Frontal cortex (tissue), 4 donors: ENCODE results near the gene FDPS. TPM values are rescaled to one million over a fixed set of nuclear protein-coding genes. Genes with fewer than 3 reads are reported as not detected.
"Not testable (repeated sequence)": the region's sequence is repeated elsewhere in the genome, so short reads cannot be mapped to it uniquely, and the experiment has no call there.

Experiments
- DNase-seq, 2 donors: peaks; one replicate each; pipeline ENCODE4 v3.0.0; 2012; ENCODE audit warnings: low spot score in 2 of 2
- FAIRE-seq: peaks from 2 replicates; lab custom pipeline; 2012; peaks lifted over from hg19 to GRCh38; lab: Jason Lieb, UNC
- total RNA-seq: library from RNA; depleted of rRNA; stranded (reverse); fragments of >200 nt; gene quantifications from one replicate; pipeline ENCODE4 v1.2.3, GENCODE V29; 2014
- donor health status: control.
- donor health status: control.
- donor health status: control.

Gene FDPS
- total RNA-seq, 1 donor from 2014 or later = 132 TPM

GRCh38 chr1:155284476-155284875, 24.2 kb upstream of the FDPS start:
- DNase-seq (no peak), FAIRE-seq (no peak)

DNA sequence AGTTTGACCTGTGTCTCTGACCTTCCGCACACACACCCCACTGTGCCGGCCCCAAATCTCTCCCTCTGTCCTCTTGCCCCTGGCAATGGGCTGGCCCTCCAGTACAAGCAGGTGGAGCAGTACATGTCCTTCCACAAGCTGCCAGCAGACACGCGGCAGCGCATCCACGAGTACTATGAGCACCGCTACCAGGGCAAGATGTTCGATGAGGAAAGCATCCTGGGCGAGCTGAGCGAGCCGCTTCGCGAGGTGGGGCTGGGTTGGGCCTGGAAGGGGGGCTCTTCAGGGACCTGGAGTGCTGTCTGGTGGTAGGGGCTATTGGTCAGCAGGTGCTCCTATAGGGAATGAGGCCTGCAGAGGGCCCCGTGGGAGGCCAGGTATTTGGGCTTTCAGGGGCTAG, 23.6 kb upstream of the FDPS start:
- DNase-seq (no peak), FAIRE-seq (no peak)

DNA sequence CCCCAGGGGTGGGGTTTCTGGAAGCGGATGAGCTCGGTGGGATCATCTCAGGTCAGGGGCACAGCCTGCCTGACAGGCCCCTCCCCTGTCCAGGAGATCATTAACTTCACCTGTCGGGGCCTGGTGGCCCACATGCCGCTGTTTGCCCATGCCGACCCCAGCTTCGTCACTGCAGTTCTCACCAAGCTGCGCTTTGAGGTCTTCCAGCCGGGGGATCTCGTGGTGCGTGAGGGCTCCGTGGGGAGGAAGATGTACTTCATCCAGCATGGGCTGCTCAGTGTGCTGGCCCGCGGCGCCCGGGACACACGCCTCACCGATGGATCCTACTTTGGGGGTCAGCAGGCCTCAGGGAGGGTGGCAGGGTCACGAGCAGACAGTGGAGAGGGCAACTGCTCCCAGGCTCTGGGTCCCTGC, 23.0 kb upstream of the FDPS start:
- FAIRE-seq (no peak), DNase-seq (no peak)

GRCh38 chr1:155286544-155286943, 22.1 kb upstream of the FDPS start:
- DNase-seq = no peak
- no peak for FAIRE-seq

DNA sequence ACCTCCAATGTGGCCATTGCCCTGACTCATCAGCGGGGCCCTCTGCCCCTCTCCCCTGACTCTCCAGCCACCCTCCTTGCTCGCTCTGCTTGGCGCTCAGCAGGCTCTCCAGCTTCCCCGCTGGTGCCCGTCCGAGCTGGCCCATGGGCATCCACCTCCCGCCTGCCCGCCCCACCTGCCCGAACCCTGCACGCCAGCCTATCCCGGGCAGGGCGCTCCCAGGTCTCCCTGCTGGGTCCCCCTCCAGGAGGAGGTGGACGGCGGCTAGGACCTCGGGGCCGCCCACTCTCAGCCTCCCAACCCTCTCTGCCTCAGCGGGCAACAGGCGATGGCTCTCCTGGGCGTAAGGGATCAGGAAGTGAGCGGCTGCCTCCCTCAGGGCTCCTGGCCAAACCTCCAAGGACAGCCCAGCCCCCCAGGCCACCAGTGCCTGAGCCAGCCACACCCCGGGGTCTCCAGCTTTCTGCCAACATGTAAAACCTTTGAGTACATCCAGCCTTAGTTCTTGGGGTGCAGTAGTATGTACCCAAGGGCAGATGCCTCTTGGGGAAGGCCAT, 20.6 kb upstream of the FDPS start:
- FAIRE-seq = no peak
- DNase-seq = no peak

- not testable (repeated sequence) for DNase-seq, FAIRE-seq
Measured at GRCh38 chr1:155291006-155291405, 17.7 kb upstream of the FDPS start.

- no peak for DNase-seq
- FAIRE-seq = no peak
Measured at GRCh38 chr1:155293086-155293749, 15.4 kb upstream of the FDPS start.

DNA sequence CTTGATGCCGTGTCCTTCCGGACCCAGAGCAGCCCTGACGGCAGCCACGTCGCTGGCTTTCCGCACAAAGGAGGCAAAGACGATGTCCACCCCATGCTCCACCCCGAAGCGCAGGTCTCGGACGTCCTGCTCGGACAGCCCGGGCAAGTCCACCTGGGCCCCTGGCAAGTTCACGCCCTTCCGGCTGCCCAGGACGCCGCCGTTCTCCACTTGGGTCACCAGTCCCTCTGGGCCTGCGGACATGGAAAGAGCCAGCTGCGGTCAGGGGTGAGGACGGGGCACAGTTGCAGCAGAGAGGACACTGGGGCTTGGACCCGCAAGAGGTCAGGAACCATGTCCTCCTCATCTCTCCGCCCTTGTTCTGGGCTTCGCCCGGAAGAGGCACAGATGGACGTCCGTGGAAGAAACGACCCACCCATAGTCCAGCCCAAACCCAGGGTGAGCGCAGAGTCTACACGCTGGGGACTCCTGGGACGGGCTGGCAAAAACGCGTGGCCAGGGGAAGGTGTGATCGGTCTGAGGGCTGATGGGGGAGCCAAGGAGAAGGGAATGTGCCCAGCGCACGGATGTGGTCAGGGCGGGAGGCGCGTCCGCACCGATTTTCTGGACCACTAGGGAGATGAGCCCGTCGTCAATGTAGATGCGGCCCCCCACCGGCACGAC, 14.0 kb upstream of the FDPS start:
- DNase-seq (no peak), FAIRE-seq (no peak)

GRCh38 chr1:155295183-155295941, 13.3 kb upstream of the FDPS start:
- FAIRE-seq (no peak), DNase-seq (no peak)

DNA sequence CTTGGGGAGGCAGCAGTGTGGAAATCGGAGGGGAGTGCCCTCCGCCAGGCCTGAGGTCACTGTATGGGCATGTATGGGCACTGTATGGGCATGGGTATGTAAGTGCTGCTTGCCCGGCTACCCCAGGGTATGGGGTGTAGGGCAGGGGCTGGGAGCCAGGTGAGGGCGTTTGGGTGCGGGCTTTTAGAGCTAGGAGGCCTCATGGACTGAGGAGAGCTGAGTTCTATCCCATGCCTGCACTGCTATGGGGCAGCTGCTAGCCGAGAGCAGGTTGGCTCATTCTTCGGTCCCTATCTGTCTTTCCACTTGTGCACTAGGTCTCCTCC, 12.8 kb upstream of the FDPS start:
- no peak for FAIRE-seq
- no peak for DNase-seq

DNA sequence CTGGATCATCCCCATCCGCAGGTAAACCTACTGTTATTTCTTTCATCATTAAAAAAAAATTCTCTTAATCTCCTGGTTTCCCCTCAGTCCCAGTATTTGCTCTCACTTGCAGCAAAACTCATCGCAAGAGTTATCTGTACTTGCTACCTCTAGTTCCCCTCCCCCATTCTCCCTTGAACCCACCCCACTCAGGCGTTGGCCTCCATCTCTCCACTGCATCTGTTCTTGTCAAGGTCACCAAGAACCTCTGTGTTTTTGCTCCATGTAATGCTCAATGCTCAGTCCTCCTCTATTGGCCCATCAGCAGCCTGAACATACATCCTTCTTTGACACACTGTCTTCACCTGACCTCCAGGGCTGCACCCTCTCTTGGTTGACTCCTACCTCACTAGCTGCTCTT, 12.0 kb upstream of the FDPS start:
- DNase-seq (no peak), FAIRE-seq (no peak)

GRCh38 chr1:155297384-155297783, 11.3 kb upstream of the FDPS start:
- FAIRE-seq (no peak), DNase-seq (no peak)

- FAIRE-seq (no peak), DNase-seq (no peak)
Measured at GRCh38 chr1:155300024-155300423, 8.6 kb upstream of the FDPS start.

DNA sequence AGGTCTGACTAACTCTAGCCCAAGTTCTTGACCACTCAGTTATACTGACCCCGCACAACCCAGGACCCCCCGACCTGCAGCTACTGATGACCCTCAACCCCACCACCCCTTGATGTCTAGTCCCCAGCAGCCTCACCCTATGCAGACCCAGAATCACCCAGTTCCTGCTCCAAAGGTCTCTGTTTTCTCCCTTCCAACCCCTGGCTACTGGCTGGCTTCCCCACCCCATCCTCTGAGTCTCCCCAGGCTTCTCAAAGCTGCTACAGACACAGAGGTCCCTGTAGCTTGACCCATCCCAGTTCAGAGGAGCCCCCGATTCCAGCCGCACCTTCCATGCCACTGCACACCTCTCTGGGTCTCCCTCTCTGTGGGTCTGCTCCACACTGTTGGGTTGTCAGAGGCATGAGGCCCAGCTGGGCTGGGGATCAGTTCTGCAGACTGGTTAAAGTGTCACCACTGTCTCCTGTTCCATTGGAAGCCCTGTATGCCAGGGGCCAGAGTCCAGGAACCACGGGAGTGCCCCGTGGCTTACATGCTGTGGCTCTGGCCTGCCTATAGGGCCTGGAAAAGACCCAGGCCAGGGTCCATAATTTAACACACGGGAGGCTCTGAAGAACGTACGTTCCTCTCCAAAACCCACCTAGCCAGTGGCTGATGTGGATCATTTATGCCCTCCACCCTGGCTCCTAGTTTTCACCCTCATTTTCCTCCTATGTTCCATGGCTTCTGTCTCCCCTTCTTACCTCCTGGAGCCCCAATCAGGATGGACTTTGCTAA, 7.9 kb upstream of the FDPS start:
- DNase-seq (no peak), FAIRE-seq (no peak)

DNA sequence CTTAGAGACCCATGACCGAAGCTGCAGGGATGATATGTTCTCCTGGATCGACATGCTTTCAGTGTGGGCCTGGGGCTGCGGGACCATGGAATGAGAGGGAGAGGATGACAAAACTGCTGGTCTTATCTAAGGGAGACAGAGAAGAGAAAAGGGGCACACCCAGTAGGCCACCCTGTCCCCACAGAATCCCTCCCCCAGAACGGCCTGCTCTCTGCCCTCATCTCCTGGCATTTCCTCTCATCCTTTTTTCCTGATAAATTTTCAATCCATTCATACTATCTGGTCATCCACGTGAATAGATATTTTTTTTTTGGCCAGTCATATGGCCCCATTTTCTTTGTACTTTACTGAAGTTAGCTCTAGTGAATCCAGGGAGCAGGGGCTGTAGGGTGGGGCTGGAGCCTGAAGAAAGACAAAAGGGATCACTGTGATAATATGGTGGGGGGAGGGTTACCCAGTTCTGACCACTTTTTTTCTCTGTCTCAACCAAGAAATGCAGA, 7.3 kb upstream of the FDPS start, which contains the start of gene PKLR:
PKLR (minus strand) TSS at position 97 of the 500 bp plus-strand sequence; CDS start at position 54, 43 bp downstream.
- no peak for FAIRE-seq

DNA sequence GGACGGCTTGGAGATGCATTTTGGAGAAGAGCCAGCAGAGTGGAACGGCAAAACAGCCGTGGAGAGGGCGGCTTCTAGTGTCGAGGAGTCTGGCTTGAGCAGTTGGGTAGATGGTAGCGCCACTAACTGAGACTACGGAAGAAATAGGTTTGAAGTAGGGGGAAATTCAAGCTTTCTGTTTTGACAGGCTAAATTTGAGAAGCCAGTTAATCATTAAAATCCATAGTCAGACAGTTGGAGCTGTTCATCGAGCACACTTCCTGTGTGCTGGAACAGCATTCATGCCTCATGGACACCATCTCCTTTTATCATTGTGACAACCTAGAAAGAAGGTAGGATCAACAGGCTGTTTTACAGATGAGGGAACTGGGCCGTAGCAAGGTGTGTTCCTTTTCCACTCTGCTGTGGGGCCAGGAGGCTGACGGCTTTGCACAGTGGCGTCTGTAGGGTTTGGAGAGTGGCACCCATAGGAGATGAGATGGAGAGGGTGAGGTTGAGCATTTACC, 4.1 kb upstream of the FDPS start:
- DNase-seq (no peak), FAIRE-seq (no peak)

More for the DNA sequence above, 7.3 kb upstream of the FDPS start, which contains the start of gene PKLR:
- no peak for DNase-seq

- FAIRE-seq (no peak), DNase-seq (no peak)
Measured at GRCh38 chr1:155305881-155306391, 2.7 kb upstream of the FDPS start.

GRCh38 chr1:155307247-155307740, 1.4 kb upstream of the FDPS start:
- FAIRE-seq = no peak
- no peak for DNase-seq

- FAIRE-seq (no peak), DNase-seq (no peak)
Measured at GRCh38 chr1:155309423-155310021, 856 bp downstream of the FDPS start.
